Effector memory CD4-positive, alpha-beta T cell (primary cell): ENCODE data around the gene SLC7A11.

Experiments
- DNase-seq, 3 donors: peaks; one replicate each; pipeline ENCODE4 v3.0.0-alpha.2; 2020
- H3K27ac ChIP-seq: 2 replicates; pipeline ENCODE4 v1.7.0; 2013; ENCODE audit warnings: mild to moderate bottlenecking, low read length, moderate library complexity; ENCODE audit not compliant: insufficient read depth, poor library complexity, severe bottlenecking
- H3K27me3 ChIP-seq: replicated peaks from 2 replicates; pipeline ENCODE4 v1.7.0; 2013; ENCODE audit warnings: mild to moderate bottlenecking, low read length; ENCODE audit not compliant: insufficient read depth, control insufficient read depth, poor library complexity, severe bottlenecking
- H3K36me3 ChIP-seq: 2 replicates; pipeline ENCODE4 v1.7.0; 2013; ENCODE audit warnings: mild to moderate bottlenecking, low read length, moderate library complexity; ENCODE audit not compliant: control insufficient read depth, insufficient read depth
- H3K4me1 ChIP-seq: 2 replicates; pipeline ENCODE4 v1.7.0; 2013; ENCODE audit warnings: low read length, mild to moderate bottlenecking; ENCODE audit not compliant: control insufficient read depth, insufficient read depth, poor library complexity, severe bottlenecking
- H3K4me3 ChIP-seq: 2 replicates; pipeline ENCODE4 v1.7.0; 2013; ENCODE audit warnings: low read length, low read depth, mild to moderate bottlenecking; ENCODE audit not compliant: insufficient read depth, poor library complexity, severe bottlenecking
- H3K9me3 ChIP-seq: 2 replicates; pipeline ENCODE4 v1.7.0; 2013; ENCODE audit warnings: mild to moderate bottlenecking, low read length, moderate library complexity; ENCODE audit not compliant: control insufficient read depth

Gene SLC7A11

DNA sequence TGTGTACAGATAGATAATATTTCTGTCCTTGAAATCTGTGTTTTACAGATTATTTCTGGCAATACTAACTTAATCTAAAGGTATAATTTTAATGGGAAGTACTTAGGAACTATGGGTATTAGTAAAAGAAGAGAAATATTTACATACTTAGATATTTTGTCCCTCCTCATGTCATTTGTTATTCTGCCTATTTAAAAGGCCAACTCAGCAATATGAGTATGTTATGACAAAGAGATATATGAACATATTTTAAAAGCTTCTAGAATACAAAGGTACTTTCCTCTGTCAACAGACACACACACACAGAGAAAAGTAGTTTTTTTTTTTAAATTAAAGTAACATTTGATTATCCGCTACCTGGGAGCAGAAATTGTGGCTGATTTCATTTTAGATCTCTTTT is 7.9 kb downstream of the SLC7A11 start:
- no peak overlapping the region for H3K4me3 ChIP-seq
- H3K36me3 ChIP-seq, result no peaks in the 10 kb centered on the region
- no peaks in the 10 kb centered on the region for H3K9me3 ChIP-seq
- H3K27me3 ChIP-seq, result no peaks in the 10 kb centered on the region
- DNase-seq, result no peak
- H3K27ac ChIP-seq, result no peak overlapping the region
- H3K4me1 ChIP-seq, result no peaks in the 10 kb centered on the region

DNA sequence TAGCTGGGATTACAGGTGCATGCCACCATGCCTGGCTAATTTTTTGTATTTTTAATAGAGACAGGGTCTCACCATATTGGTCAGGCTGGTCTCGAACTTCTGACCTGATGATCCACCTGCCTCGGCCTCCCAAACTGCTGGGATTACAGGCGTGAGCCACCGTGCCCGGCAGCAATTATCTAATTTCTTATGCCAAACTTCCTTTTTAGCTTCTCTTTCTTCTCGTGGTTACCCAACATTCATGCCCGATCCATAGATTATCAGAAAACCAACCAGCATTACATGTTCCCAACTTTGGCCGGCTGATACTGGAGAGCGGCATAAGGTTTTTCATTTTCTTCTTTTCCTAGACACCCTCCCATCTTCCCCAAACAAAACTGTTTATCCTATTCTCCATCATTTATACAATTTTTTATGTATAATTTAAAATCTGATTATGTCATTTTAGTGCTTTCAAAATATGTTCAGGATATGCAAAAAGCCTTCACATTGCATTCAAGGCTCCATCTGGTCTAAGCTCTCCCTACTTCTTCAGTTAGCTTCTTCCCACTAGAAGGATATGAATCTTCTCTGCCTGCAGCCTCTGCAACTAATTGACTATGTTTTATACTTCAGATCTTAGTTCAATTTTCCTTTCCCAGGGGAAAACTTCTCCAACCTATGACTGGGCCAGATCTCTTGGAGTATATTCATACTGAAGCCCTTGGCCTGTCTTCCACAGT is 8.7 kb downstream of the SLC7A11 start:
- Histone ChIP-seq H3K27me3 (no peaks in the 10 kb centered on the region), H3K4me1 (no peaks in the 10 kb centered on the region), H3K9me3 (no peaks in the 10 kb centered on the region), H3K4me3 (no peak overlapping the region), H3K36me3 (no peaks in the 10 kb centered on the region), H3K27ac (no peak overlapping the region)
- DNase-seq, result no peak

DNA sequence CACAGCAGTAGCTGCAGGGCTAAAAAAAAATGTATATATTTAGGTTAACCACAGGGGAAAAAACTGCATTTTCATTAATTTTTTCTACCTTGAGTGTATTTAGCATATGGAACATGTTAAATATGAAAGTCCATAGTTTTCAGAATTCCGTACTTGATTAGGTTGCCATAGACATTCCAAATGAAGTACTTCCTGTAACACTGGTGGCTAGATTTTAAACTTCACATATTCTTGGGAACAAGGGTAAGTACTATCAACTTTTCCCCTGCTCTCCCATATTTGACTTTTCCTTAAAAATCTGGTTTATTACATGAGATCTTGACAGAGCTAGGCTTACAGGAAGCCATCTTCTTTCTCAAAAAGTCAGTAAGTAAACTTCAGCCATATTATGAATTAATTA is 9.8 kb downstream of the SLC7A11 start:
- H3K27me3 ChIP-seq, result no peaks in the 10 kb centered on the region
- no peaks in the 10 kb centered on the region for H3K36me3 ChIP-seq
- no peak for DNase-seq
- H3K27ac ChIP-seq, result no peak overlapping the region
- no peaks in the 10 kb centered on the region for H3K9me3 ChIP-seq
- no peaks in the 10 kb centered on the region for H3K4me1 ChIP-seq
- H3K4me3 ChIP-seq, result no peak overlapping the region

DNA sequence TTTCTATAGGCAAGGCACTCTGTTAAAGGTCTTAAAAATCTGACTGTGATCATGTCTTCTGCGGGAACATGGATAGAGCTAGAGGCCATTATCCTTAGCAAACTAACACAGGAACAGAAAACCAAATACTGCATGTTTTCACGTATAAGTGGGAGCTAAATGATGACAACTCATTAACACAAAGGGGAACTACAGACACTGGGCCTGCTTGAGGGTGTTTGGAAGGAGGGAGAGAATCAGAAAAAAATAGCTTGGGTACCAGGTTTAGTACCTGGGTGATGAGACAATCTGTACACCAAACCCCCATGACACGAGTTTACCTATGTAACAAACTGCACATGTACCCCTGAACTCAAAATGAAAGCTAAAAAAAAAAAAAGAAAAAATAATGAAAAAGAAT is 12.1 kb downstream of the SLC7A11 start:
- Histone ChIP-seq H3K36me3 (no peaks in the 10 kb centered on the region), H3K4me3 (no peak overlapping the region), H3K27ac (no peak overlapping the region), H3K4me1 (no peaks in the 10 kb centered on the region), H3K9me3 (no peaks in the 10 kb centered on the region), H3K27me3 (no peaks in the 10 kb centered on the region)
- DNase-seq, result no peak

DNA sequence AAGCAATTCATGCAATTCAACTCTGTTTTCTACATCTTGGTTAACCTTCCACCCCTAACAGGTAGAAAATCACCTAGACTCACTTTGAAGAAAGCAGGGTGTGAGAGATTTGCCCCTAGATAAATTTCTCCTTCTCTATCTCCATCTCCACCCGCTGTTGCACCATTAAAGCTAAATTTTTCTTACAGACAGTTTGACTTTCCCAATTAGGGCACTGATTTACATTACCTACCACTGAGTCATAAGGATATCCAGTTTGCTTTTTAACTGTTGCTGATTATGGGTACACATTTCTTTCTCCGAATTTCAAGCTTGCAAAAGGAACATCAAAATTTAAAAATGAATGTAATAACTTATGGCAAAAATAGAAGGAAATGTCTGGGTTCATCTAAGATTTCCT is 13.0 kb downstream of the SLC7A11 start:
- H3K36me3 ChIP-seq, result no peaks in the 10 kb centered on the region
- no peak overlapping the region for H3K4me3 ChIP-seq
- no peak overlapping the region for H3K27ac ChIP-seq
- DNase-seq, result no peak
- no peaks in the 10 kb centered on the region for H3K9me3 ChIP-seq
- no peaks in the 10 kb centered on the region for H3K4me1 ChIP-seq
- H3K27me3 ChIP-seq, result no peaks in the 10 kb centered on the region

DNA sequence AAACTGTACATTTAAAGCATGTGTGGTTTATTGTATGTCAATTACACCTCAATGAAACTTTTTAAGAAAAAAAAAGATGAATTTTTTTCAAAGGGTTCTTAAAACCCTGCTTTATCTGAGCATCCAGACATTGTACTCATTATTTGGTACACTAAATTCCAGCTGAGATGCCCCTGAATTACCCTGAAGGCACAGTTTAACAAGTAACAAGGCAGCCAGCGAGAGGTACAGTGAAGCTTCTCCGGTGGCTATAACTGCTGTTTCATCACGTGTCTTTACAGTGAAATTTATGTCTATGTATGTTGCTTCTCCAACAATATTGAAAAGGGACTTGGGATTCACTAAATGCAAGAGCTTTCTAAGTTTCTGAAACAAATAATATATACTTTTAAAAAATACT is 15.8 kb downstream of the SLC7A11 start:
- Histone ChIP-seq H3K4me3 (no peak overlapping the region), H3K4me1 (no peaks in the 10 kb centered on the region), H3K27ac (no peak overlapping the region), H3K36me3 (no peaks in the 10 kb centered on the region), H3K27me3 (no peaks in the 10 kb centered on the region), H3K9me3 (no peaks in the 10 kb centered on the region)
- no peak for DNase-seq

DNA sequence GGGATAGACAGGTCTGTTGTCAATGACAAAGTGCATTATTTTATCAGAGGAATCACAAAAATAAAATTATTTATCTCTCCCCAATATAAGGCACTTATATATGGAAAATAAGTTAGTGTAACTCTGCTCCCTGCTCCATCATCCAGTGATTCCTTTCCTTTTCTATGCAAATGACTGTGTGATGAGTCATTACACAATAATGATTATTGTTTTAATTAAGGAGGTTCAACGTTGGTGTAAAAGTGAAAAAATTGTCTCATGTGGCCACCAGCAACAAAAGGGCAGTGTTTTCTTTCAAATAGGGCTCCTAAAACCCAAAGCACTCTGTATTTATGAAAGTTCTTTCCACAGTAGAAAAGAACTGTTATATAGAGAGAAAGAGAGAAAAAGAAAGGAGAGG is 16.7 kb downstream of the SLC7A11 start:
- Histone ChIP-seq H3K27ac (no peak overlapping the region), H3K36me3 (no peaks in the 10 kb centered on the region), H3K27me3 (no peaks in the 10 kb centered on the region), H3K9me3 (no peaks in the 10 kb centered on the region), H3K4me1 (no peaks in the 10 kb centered on the region), H3K4me3 (no peak overlapping the region)
- no peak for DNase-seq

DNA sequence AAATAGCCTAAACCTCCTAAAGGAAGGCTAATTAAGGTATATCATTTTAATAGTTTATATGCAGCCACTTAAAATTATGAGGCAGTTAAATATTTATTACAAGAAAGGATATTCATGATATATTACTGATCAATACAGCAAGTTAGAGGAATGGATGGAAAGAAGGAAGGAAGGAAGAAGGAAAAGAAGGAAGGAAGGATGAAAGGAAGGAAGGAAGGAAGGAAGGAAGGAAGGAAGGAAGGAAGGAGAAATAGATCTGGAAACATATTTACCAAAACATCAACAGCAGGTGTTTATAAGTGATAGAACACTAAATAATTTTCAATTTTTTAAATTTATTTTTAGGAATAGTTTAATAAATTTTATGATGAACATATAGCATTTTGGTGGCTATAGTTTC is 17.5 kb downstream of the SLC7A11 start:
- DNase-seq, result no peak
- H3K4me1 ChIP-seq, result no peaks in the 10 kb centered on the region
- H3K27me3 ChIP-seq, result no peaks in the 10 kb centered on the region
- no peaks in the 10 kb centered on the region for H3K36me3 ChIP-seq
- H3K9me3 ChIP-seq, result no peaks in the 10 kb centered on the region
- no peak overlapping the region for H3K4me3 ChIP-seq
- no peak overlapping the region for H3K27ac ChIP-seq

DNA sequence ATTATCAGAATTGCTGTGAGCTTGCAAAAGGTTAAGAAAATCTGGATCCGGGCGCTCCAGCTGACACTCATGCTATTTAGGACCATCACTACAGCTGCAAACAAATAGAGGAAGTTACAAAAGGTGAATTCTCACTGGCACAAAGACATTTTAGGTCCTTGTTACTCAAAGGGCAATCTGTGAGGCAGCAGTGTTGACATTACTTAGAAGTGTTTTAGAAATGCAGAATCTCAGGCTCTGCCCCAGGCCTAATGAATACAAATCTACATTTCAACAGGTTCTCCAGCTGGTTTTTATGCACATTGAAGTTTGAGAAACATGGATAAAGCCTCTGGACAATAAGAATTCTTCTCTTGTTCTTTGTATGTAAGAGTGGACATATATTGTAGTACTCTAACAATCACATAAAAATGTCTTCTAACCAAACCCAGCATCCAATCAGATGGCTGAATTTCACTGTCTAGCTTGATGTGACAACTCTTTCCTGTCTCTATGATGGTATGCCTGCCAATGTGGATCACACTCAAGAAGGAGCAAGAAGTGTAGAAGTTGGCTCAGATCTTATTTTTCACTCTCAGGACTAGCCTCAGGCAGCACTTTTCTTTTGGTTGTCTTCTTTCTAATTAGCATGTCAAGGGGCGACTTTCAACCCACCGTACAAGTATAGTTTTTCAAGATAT is 18.8 kb downstream of the SLC7A11 start:
- no peak overlapping the region for H3K4me3 ChIP-seq
- H3K27me3 ChIP-seq, result no peaks in the 10 kb centered on the region
- H3K36me3 ChIP-seq, result no peaks in the 10 kb centered on the region
- H3K4me1 ChIP-seq, result no peaks in the 10 kb centered on the region
- no peak for DNase-seq
- no peak overlapping the region for H3K27ac ChIP-seq
- H3K9me3 ChIP-seq, result no peaks in the 10 kb centered on the region

DNA sequence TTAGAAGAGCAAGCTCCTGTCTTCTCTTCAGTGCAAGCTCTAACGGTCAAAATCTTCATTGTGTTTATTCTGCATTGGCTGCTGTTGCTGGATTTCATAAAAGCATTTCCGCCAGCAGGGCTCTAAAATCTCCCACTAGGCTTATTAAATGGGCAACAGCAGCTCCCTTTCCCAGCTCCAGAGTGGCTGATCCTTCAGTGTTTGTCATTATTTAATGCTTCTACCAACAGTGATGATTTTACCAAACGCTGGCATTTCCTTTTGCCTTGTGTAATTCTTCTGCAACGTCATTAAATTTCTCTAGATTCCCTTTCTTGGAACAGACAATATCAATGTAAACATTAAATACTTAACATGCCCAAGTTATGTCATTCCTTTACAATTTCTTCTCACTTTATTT is 20.1 kb downstream of the SLC7A11 start:
- H3K27me3 ChIP-seq, result no peaks in the 10 kb centered on the region
- H3K4me3 ChIP-seq, result no peak overlapping the region
- no peaks in the 10 kb centered on the region for H3K9me3 ChIP-seq
- DNase-seq, result no peak
- H3K4me1 ChIP-seq, result no peaks in the 10 kb centered on the region
- H3K27ac ChIP-seq, result no peak overlapping the region
- no peaks in the 10 kb centered on the region for H3K36me3 ChIP-seq
